GM23248 (cell line): Measurements from ENCODE around the gene RAI1.

Experiments
- EZH2 ChIP-seq: fragments of 200-600 bp; sonication (generic); IDR thresholded peaks from 2 replicates; pipeline ENCODE4 v1.6.1; 2018; ENCODE audit warnings: antibody characterized with exemption, mild to moderate bottlenecking; ENCODE audit not compliant: insufficient read depth, poor library complexity, severe bottlenecking
- EZH2phosphoT487 ChIP-seq: fragments of 200-600 bp; sonication (generic); IDR thresholded peaks from 2 replicates; pipeline ENCODE4 v1.6.1; 2018; ENCODE audit warnings: antibody characterized with exemption, moderate library complexity, mild to moderate bottlenecking, low read depth; ENCODE audit not compliant: insufficient read depth

GRCh38 chr17:17742133-17742621 is 60.9 kb downstream of the RAI1 start:
- TF ChIP-seq EZH2 (no peak), EZH2phosphoT487 (no peak)
